Brain microvascular endothelial cell (primary cell): ENCODE results near the gene PLAGL2.

ENCODE experiments used
- DNase-seq: peaks from one replicate; pipeline ENCODE4 v3.0.0-alpha.2; 2020
- H3K27ac ChIP-seq: fragments of 250-450 bp; sonication (Bioruptor Pico); 2 replicates; pipeline ENCODE4 v1.5.1; 2020; ENCODE audit warnings: mild to moderate bottlenecking, moderate library complexity
- H3K27me3 ChIP-seq: fragments of 250-450 bp; sonication (Bioruptor Pico); replicated peaks from 2 replicates; pipeline ENCODE4 v1.5.1; 2020; ENCODE audit warnings: mild to moderate bottlenecking
- H3K36me3 ChIP-seq: fragments of 250-450 bp; sonication (Bioruptor Pico); replicated peaks from 2 replicates; pipeline ENCODE4 v1.5.1; 2020; ENCODE audit warnings: mild to moderate bottlenecking
- H3K4me3 ChIP-seq: 2 replicates; pipeline ENCODE4 v1.5.1; 2011; ENCODE audit warnings: low read depth, mild to moderate bottlenecking, control low read depth, low read length, moderate library complexity
- in situ Hi-C: cut with HindIII; loops from 2 replicates; pipeline ENCODE4 v1.10.0; 2017; ENCODE audit warnings: low sequenced_read_pairs, low pct_ligation_motif_present
- TF ChIP-seq, protein P1 (sequence below): IDR thresholded peaks from 2 replicates; pipeline ENCODE4 v1.5.1; 2011; ENCODE audit warnings: low read depth, mild to moderate bottlenecking, moderate library complexity, low read length, control low read depth, inconsistent platforms; ENCODE audit errors: missing control alignments

The PLAGL2 gene

DNA sequence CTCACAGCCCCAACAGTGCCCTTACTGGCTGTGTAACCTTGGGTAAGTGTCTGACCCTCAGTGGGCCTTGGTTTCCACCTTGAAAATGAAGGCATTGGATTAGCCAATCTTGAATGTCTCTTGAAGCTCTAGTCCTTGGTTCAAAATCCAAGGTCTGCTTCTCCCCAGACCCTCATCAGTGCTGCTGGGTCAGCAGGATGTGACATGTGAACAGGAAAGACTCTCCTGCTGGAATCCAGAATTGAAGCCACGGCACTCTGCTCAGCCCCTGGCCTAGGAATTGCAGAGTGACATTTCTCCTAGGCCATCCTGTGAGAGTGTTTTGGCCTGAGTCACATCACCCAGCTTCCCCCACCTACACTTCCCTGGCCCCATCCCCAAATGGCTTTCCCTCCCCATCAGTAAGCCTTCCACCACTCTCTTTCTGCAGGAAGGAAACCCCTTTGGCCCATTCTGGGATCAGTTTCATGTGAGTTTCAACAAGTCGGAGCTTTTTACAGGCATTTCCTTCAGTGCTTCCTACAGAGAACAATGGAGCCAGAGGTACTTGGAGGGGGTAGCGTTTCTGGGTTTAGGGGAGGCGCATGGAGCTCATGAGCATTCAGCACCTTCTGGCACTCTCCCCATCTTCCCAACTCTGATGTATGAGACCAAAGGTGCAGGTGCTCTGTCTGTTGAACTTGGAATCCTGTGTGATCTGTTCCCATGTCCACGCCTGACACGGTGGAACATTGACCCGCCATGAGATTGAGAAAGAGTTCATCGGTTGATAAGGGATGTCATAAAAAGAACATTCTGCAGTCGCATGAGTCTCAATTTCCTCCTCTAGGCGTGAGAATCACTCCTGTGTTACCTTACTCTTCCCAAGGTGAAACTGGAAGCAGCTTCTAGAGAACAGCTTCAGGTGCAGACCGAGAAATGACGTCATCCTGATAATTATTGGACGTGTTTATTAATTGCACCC, 8.9 kb upstream of the PLAGL2 start:
- DNase-seq = no peak
- TF ChIP-seq, protein P1, sequence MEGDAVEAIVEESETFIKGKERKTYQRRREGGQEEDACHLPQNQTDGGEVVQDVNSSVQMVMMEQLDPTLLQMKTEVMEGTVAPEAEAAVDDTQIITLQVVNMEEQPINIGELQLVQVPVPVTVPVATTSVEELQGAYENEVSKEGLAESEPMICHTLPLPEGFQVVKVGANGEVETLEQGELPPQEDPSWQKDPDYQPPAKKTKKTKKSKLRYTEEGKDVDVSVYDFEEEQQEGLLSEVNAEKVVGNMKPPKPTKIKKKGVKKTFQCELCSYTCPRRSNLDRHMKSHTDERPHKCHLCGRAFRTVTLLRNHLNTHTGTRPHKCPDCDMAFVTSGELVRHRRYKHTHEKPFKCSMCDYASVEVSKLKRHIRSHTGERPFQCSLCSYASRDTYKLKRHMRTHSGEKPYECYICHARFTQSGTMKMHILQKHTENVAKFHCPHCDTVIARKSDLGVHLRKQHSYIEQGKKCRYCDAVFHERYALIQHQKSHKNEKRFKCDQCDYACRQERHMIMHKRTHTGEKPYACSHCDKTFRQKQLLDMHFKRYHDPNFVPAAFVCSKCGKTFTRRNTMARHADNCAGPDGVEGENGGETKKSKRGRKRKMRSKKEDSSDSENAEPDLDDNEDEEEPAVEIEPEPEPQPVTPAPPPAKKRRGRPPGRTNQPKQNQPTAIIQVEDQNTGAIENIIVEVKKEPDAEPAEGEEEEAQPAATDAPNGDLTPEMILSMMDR = no peak
- Histone ChIP-seq H3K36me3 (peaks cover 49% of the 10 kb centered on the region), H3K4me3 (no peak overlapping the region), H3K27me3 (no peaks in the 10 kb centered on the region), H3K27ac (no peak overlapping the region)
- in situ Hi-C loops = no loop called here

DNA sequence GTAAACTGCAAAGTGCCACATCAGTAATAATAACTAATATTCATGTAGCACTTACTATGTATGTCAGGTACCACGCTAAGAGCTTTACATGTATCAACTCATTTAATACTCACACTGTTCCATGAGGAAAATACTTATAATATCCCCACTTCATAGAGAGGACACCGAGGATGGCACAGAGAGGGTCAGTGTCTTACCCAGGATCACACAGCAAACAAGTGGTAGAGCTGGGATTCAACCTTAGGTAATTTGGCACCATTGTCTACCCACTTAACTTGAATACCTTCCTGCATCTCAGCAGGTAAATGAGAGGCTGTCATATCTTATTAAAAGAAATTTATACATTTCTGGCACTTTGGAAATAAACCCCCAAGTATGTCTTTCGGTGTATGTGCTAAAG, 8.2 kb upstream of the PLAGL2 start:
- DNase-seq = no peak
- Histone ChIP-seq H3K36me3 (peaks cover 49% of the 10 kb centered on the region), H3K4me3 (no peak overlapping the region), H3K27ac (no peak overlapping the region), H3K27me3 (no peaks in the 10 kb centered on the region)
- in situ Hi-C loops = no loop called here
- TF ChIP-seq, protein P1 = no peak

DNA sequence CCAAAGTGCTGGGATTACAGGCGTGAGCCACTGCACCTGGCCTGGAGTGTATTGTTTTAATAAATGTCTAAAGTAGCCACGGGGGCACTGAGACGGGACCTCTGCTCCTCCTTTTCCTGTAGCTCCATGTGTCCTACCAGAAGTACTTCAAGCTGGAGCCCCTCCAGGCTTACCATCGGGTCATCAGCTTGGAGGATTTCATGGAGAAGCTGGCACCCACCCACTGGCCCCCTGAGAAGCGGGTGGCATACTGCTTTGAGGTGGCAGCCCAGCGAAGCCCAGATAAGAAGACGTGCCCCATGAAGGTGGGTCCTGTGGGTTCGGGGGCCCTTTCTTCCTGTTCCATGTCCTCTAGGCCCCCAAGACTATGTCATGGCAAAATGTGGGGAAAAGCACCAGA, 7.6 kb upstream of the PLAGL2 start:
- in situ Hi-C loops = no loop called here
- TF ChIP-seq, protein P1 = no peak
- Histone ChIP-seq H3K27ac (no peak overlapping the region), H3K36me3 (peaks cover 49% of the 10 kb centered on the region), H3K27me3 (no peaks in the 10 kb centered on the region), H3K4me3 (no peak overlapping the region)
- no peak for DNase-seq

DNA sequence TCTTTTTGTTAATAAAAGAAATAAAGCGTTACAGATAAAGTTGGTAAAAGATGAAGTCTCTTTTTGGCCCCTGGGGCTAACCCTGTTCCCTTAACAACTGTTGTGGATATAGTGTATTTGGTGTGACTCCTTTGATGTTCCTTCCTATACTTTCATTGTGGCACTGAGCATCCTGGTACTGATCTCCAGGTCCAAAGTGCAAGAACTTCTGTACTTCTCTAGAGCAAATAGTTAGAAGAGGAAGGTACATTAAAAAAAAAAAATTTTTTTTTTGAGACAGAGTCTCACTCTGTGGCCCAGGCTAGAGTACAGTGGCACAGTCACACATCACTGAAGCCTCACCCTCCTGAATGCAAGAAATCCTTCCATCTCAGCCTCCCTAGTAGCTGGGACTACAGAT, 6.3 kb upstream of the PLAGL2 start:
- in situ Hi-C loops = no loop called here
- H3K27me3 ChIP-seq = no peaks in the 10 kb centered on the region
- no peak for DNase-seq
- H3K27ac ChIP-seq = no peak overlapping the region
- peaks cover 44% of the 10 kb centered on the region for H3K36me3 ChIP-seq
- TF ChIP-seq, protein P1 = no peak
- no peak overlapping the region for H3K4me3 ChIP-seq

DNA sequence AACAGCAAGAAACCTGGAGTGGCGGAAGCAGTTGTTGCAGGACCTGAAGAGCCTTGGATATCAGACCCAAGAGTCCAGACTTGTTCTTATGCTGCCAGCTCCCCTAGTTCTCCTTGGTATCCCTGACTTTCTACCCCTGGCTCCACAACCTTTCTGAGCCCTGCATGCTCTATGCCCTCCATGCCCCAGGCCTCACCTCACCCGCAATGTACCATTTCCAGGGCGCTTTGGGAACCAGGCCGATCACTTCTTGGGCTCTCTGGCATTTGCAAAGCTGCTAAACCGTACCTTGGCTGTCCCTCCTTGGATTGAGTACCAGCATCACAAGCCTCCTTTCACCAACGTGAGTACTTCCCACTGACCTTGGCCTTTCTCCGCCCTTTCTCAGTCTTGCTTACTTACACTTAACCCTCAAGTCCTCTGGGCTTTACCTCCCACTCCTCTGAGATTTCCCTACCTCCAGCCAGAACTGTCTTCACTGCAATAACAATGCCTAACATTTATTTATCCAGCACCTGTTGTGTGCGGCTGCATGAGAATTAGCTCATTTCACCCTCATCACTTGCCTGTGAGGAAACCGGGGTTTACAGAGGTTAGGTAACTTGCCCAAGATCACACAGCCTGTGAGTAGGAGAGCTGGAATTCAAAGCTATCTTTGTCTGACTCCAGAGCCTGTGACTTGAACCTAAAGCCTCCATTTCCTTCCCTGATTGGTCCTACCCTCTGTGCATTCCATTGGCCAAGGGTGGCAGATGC, 2.5 kb upstream of the PLAGL2 start:
- peaks cover 9% of the 10 kb centered on the region for H3K36me3 ChIP-seq
- in situ Hi-C loops = no loop called here
- DNase-seq = no peak
- no peak overlapping the region for H3K4me3 ChIP-seq
- TF ChIP-seq, protein P1 = no peak
- no peaks in the 10 kb centered on the region for H3K27me3 ChIP-seq
- H3K27ac ChIP-seq = no peak overlapping the region
